ENCODE measurements around the gene HOXB4.

HOXB4 gene

GRCh38 chr17:48589060-48589830 is 11.1 kb upstream of the HOXB4 start:
- DNase-seq = no peak

GRCh38 chr17:48588528-48588927 is 10.4 kb upstream of the HOXB4 start:
- no peak for DNase-seq

- no peak for DNase-seq
Observed at GRCh38 chr17:48588074-48588415, 9.9 kb upstream of the HOXB4 start.

- no peak for DNase-seq
Observed at GRCh38 chr17:48587276-48588073, 9.3 kb upstream of the HOXB4 start.

- no peak for DNase-seq
Observed at GRCh38 chr17:48586355-48587258, 8.5 kb upstream of the HOXB4 start.

GRCh38 chr17:48584223-48584741 is 6.1 kb upstream of the HOXB4 start:
- no peak for DNase-seq

GRCh38 chr17:48583708-48584222 is 5.6 kb upstream of the HOXB4 start:
- no peak for DNase-seq

- DNase-seq = no peak
Observed at GRCh38 chr17:48582750-48583069, 4.6 kb upstream of the HOXB4 start.

GRCh38 chr17:48579760-48580554 is 1.8 kb upstream of the HOXB4 start:
- no peak for DNase-seq

GRCh38 chr17:48579471-48579759 is 1.3 kb upstream of the HOXB4 start:
- no peak for DNase-seq

GRCh38 chr17:48578616-48579470 is 693 bp upstream of the HOXB4 start:
- no peak for DNase-seq

- no peak for DNase-seq
Observed at GRCh38 chr17:48577330-48577945, 712 bp downstream of the HOXB4 start.

GRCh38 chr17:48576479-48577309 is 1.5 kb downstream of the HOXB4 start:
- no peak for DNase-seq

- DNase-seq = no peak
Observed at GRCh38 chr17:48575673-48576478, 2.3 kb downstream of the HOXB4 start.

GRCh38 chr17:48575066-48575582 is 3.0 kb downstream of the HOXB4 start:
- DNase-seq = no peak

GRCh38 chr17:48574505-48575065 is 3.6 kb downstream of the HOXB4 start:
- no peak for DNase-seq

GRCh38 chr17:48571826-48572417 is 6.2 kb downstream of the HOXB4 start:
- no peak for DNase-seq

All from AML-193 (cell line).